Central memory CD8-positive, alpha-beta T cell (primary cell): ENCODE data around the gene SLC24A3.

Source experiments
- ATAC-seq: fragments of 150-1000 bp; cut with Tn5 transposase; replicated peaks from 2 replicates; pipeline ENCODE4 v1.10.0; 2022; ENCODE audit warnings: mild to moderate bottlenecking, moderate FRiP score, moderate number of reproducible peaks; ENCODE audit not compliant: poor library complexity, severe bottlenecking; ENCODE audit errors: extremely low read depth
- DNase-seq, 2 donors: peaks; one replicate each; pipeline ENCODE4 v3.0.0; 2021; ENCODE audit warnings: low spot score in 2 of 2
- H3K27ac Mint-ChIP-seq: one replicate; pipeline ENCODE4 v1.8.0; 2022; ENCODE audit warnings: low read depth, mild to moderate bottlenecking, moderate library complexity, mixed read lengths
- H3K27me3 Mint-ChIP-seq: one replicate; pipeline ENCODE4 v1.8.0; 2022; ENCODE audit warnings: mixed read lengths
- H3K36me3 Mint-ChIP-seq: one replicate; pipeline ENCODE4 v1.8.0; 2022; ENCODE audit warnings: mild to moderate bottlenecking, moderate library complexity, mixed read lengths; ENCODE audit not compliant: insufficient read depth
- H3K4me1 Mint-ChIP-seq: one replicate; pipeline ENCODE4 v1.8.0; 2022; ENCODE audit warnings: mixed read lengths
- H3K4me3 Mint-ChIP-seq: one replicate; pipeline ENCODE4 v1.8.0; 2022; ENCODE audit warnings: mild to moderate bottlenecking, moderate library complexity, mixed read lengths
- H3K9me3 Mint-ChIP-seq: one replicate; pipeline ENCODE4 v1.8.0; 2022; ENCODE audit warnings: mixed read lengths

Gene SLC24A3

DNA sequence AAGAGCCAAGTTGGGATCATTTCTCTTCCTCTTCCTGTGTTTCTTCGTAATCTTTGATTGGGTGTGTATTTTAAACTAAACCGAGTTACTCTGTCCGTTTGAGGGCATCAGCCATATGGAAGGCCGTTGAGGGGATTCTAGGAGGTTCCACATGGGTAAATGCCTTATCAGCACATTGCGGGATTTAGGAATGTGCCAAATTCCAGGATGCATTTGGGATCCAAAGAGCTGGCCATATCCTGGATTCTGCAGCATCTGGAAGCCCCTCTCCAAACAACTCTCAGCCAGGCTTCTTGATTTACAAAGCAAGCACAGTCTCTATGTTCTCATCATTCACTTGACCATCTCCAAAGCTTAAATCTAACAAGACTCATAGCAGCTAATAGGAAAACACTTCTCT, 478.0 kb downstream of the SLC24A3 start:
- no peak overlapping the region for H3K27ac Mint-ChIP-seq
- H3K27me3 Mint-ChIP-seq, result peaks cover 36% of the 10 kb centered on the region
- no peaks in the 10 kb centered on the region for H3K36me3 Mint-ChIP-seq

DNA sequence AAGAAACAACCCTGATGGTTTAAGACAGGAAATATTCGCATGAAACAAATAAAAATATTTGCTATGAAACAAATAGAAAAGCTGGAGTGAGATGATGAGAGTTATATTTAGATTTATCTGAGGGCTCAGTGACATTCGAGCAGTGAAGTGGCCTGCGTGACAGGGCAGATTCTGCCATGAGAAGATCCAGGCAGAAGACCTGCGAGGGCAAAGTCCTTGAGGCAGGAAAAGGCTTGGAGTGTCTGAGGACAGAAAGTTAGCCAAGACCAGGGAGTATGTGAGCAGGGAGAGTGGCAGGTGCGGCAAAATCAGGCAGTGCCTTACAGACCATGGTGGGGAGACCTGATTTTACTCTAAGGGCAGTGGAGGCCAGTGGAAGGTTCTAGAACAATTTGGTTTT, 478.7 kb downstream of the SLC24A3 start:
- H3K27ac Mint-ChIP-seq, result no peak overlapping the region
- no peak for DNase-seq
- H3K27me3 Mint-ChIP-seq, result peaks cover 33% of the 10 kb centered on the region
- H3K9me3 Mint-ChIP-seq, result no peaks in the 10 kb centered on the region
- no peaks in the 10 kb centered on the region for H3K36me3 Mint-ChIP-seq
- no peak for ATAC-seq
- no peaks in the 10 kb centered on the region for H3K4me1 Mint-ChIP-seq
- H3K4me3 Mint-ChIP-seq, result no peak overlapping the region

More for the DNA sequence above, 478.0 kb downstream of the SLC24A3 start:
- H3K4me3 Mint-ChIP-seq, result no peak overlapping the region
- no peaks in the 10 kb centered on the region for H3K9me3 Mint-ChIP-seq
- ATAC-seq, result no peak
- DNase-seq, result no peak
- no peaks in the 10 kb centered on the region for H3K4me1 Mint-ChIP-seq

DNA sequence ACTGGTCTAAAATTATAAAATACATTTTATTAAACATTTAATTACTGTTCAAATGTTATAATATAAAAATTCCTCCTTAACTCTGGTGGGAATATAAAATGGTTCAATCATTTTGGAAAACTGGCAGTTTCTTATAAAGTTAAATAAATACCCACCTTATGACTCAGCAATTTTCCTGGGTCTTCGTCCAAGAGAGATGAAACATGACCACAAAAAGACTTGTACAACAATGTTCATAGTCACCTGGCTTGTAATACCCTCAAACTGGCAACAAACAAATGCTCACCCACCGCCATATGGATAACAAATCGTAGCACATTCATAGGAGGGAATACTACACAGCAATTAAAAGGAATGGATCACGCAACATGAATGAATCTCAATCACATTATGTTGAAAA, 479.7 kb downstream of the SLC24A3 start:
- ATAC-seq (no peak), DNase-seq (no peak)
- H3K4me1 Mint-ChIP-seq, result no peaks in the 10 kb centered on the region
- H3K4me3 Mint-ChIP-seq, result no peak overlapping the region
- no peaks in the 10 kb centered on the region for H3K9me3 Mint-ChIP-seq
- H3K27me3 Mint-ChIP-seq, result peaks cover 33% of the 10 kb centered on the region
- no peaks in the 10 kb centered on the region for H3K36me3 Mint-ChIP-seq
- no peak overlapping the region for H3K27ac Mint-ChIP-seq

DNA sequence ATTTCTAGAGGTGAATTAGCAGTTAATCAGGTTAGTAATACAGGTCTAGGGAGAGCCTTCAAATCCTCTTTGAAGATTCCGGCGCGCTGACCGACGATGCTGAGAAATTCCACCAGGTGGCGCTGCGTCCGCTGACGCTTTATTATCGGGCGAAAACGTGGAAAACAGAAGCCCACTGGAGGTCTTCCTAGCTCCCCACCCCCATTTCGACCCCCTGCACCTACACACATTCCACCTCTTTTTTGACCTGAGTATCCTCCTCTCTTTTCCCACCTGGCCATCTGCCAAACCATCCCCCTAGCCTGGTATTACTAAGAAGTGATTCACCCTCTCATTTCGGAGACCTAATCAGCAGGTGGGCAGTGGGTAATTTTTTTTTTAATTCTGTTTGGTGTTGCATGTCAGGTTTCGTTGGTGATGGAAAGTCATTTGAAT, 480.3 kb downstream of the SLC24A3 start:
- H3K36me3 Mint-ChIP-seq, result no peaks in the 10 kb centered on the region
- H3K27ac Mint-ChIP-seq, result no peak overlapping the region
- no peak overlapping the region for H3K4me3 Mint-ChIP-seq
- no peak for DNase-seq
- ATAC-seq, result no peak
- no peaks in the 10 kb centered on the region for H3K9me3 Mint-ChIP-seq
- H3K27me3 Mint-ChIP-seq, result peaks cover 33% of the 10 kb centered on the region
- H3K4me1 Mint-ChIP-seq, result no peaks in the 10 kb centered on the region

DNA sequence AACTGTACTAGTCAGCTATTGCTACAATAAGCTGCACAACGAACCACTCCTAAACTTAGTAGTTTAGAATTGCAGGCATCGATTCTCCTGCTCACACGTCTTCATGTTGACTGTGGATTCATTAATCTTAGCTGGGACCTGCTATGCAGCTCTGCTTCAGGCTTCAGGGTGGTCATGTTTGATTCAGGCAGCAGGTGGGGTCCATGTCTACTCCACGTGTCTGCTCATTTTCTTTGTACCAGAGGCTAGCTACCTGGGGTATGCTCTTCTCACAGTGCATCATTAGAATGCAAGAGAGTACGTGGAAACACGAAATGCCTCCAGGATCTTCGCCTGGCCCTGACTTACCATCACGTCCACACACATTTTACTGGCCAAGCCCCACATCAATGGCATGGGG, 481.1 kb downstream of the SLC24A3 start:
- H3K4me3 Mint-ChIP-seq, result no peak overlapping the region
- no peaks in the 10 kb centered on the region for H3K36me3 Mint-ChIP-seq
- H3K9me3 Mint-ChIP-seq, result no peaks in the 10 kb centered on the region
- ATAC-seq (no peak), DNase-seq (no peak)
- H3K4me1 Mint-ChIP-seq, result no peaks in the 10 kb centered on the region
- peaks cover 33% of the 10 kb centered on the region for H3K27me3 Mint-ChIP-seq
- H3K27ac Mint-ChIP-seq, result no peak overlapping the region

DNA sequence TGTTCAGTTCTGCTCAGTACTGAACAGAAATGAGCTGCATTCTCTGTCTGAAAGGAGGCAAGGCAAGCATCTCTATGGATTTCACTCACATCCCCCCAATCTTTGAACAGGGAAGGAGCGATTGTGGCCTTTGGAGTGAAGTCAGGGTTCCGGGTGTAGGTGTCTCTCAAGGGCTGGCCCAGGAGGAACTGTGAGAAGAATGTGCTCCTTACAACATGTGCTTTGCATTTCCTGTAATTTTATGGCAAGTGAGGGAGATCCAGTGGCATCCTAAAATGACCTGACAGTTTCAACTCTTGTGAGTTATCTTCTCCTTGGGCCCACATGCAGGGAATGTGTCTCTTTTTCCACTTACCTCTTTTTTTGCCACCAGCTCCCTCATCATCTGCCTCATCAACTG, 482.6 kb downstream of the SLC24A3 start:
- H3K9me3 Mint-ChIP-seq, result no peaks in the 10 kb centered on the region
- H3K27me3 Mint-ChIP-seq, result peaks cover 32% of the 10 kb centered on the region
- ATAC-seq (no peak), DNase-seq (no peak)
- no peak overlapping the region for H3K27ac Mint-ChIP-seq
- no peaks in the 10 kb centered on the region for H3K4me1 Mint-ChIP-seq
- no peaks in the 10 kb centered on the region for H3K36me3 Mint-ChIP-seq
- H3K4me3 Mint-ChIP-seq, result no peak overlapping the region

DNA sequence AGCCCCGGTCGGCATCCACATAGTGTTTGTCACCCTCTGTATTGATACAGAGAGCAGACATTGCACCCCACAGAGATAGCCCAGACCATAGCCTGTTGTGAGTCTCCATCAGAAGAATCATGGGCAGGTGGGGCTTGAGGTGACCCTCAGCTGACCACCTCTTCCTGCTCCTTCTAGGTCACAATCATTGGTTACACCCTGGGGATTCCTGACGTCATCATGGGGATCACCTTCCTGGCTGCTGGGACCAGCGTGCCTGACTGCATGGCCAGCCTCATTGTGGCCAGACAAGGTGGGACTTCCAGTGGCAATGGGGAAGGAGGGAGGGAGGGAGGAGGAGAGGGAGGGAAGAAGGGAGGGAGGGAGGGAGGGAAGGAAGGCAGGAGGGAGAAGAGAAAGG, 484.2 kb downstream of the SLC24A3 start:
- no peak overlapping the region for H3K4me3 Mint-ChIP-seq
- no peaks in the 10 kb centered on the region for H3K9me3 Mint-ChIP-seq

DNA sequence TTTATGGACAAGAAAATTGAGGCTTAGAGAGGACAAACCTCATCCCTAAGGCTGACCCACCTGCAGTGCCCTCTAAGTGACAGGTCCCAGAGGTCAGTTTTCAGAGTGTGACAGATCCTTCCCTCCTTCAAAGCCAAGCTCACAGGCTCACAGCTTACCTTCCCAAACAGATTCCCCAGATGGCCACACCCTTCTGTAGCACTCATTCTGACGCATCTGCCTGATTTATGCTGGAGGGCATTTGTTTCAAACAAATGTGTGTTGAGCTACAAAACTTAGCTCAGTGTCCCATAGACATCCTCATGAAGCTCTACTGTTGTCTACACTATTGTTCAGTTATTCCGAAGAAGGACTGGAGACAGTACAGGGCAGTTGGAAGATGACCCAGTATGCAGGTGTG, 485.0 kb downstream of the SLC24A3 start:
- DNase-seq (no peak), ATAC-seq (no peak)
- Mint-ChIP-seq H3K4me1 (no peaks in the 10 kb centered on the region), H3K9me3 (peaks cover 4% of the 10 kb centered on the region), H3K36me3 (no peaks in the 10 kb centered on the region), H3K27me3 (peaks cover 9% of the 10 kb centered on the region), H3K4me3 (no peak overlapping the region), H3K27ac (no peak overlapping the region)

More for the DNA sequence above, 484.2 kb downstream of the SLC24A3 start:
- H3K4me1 Mint-ChIP-seq, result no peaks in the 10 kb centered on the region
- no peak overlapping the region for H3K27ac Mint-ChIP-seq
- peaks cover 17% of the 10 kb centered on the region for H3K27me3 Mint-ChIP-seq
- no peaks in the 10 kb centered on the region for H3K36me3 Mint-ChIP-seq
- DNase-seq (no peak), ATAC-seq (no peak)

DNA sequence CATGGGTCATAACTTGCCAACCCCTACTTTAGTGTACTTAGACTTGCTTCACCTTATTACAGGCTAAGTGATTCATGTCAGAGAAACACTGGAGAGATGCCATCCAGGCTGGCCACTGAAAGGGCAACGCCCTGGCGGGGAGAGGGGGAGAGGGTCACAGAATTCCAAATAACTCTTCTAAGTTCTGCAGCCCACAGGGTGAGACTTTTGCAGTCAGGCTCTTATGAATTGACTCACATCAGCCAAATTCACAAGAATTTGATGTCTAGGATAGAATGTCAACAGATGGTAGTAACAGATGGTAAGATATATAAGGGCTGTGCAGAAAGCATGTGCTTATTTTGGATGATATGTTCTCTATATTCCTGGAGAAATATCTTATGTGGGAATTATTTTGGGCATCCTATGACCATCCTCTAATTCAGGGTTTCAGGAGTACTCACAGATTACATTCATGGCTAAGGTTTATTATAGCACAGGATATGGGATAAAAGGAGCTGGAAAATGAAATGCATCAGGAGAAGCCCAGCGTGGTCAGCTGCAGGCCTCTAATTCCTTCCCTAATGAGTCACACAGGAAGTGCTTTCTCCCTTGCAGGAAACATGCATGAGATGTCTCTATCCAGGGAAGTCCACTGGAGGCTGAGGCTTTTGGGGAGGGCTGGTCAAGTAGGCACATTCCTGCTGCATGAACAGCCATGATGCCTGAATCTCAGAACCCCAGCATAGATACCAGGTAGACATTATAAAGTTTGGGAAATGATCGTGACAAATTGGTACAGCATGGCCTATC, 486.9 kb downstream of the SLC24A3 start:
- H3K4me1 Mint-ChIP-seq, result no peaks in the 10 kb centered on the region
- no peak overlapping the region for H3K4me3 Mint-ChIP-seq
- peaks cover 4% of the 10 kb centered on the region for H3K9me3 Mint-ChIP-seq
- H3K36me3 Mint-ChIP-seq, result no peaks in the 10 kb centered on the region
- no peaks in the 10 kb centered on the region for H3K27me3 Mint-ChIP-seq
- DNase-seq (no peak), ATAC-seq (no peak)
- no peak overlapping the region for H3K27ac Mint-ChIP-seq

DNA sequence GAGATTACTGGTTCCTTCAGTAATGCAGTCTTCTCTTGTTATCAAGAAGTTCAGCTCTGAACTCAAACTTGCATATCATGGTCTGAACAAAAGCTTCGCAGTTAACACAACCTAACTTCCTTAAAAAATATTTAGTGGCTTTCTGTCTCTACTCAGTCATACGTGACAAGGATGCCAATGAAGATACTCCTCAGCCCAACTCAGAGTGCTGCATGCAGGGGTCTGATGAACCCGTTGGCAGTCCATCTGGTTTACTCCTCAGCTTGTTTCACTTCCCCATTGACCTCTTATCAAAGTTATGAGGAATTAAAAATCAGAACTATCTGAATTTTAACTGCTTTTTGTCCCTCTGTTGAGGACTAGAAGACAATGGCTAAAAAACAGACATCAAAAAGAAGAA, 489.0 kb downstream of the SLC24A3 start:
- ATAC-seq, result no peak
- no peak overlapping the region for H3K27ac Mint-ChIP-seq

DNA sequence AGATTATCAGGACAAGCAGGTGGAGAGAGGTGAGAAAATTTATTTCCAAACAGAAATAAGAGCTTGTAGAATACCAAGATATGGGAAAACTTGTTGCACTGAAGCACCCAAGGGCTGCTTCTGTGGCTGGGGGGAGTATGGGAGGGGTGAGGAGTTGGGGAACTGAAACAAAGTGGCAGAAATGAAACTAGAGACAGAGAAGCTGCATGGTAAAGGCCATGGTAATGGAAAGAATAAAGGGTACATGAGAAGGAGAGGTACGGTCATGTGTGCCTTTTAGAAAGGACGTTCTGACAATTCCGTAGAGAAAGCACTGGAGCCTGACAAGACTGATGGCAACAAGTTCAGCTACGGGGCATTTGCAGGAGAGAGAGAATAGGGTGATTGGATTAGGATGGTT, 494.0 kb downstream of the SLC24A3 start:
- Mint-ChIP-seq H3K36me3 (no peaks in the 10 kb centered on the region), H3K27me3 (no peaks in the 10 kb centered on the region), H3K4me3 (no peak overlapping the region), H3K27ac (no peak overlapping the region), H3K9me3 (peaks cover 4% of the 10 kb centered on the region), H3K4me1 (no peaks in the 10 kb centered on the region)
- ATAC-seq (no peak), DNase-seq (no peak)

More for the DNA sequence above, 489.0 kb downstream of the SLC24A3 start:
- H3K4me1 Mint-ChIP-seq, result no peaks in the 10 kb centered on the region
- no peaks in the 10 kb centered on the region for H3K36me3 Mint-ChIP-seq
- no peaks in the 10 kb centered on the region for H3K27me3 Mint-ChIP-seq
- no peak for DNase-seq
- H3K4me3 Mint-ChIP-seq, result no peak overlapping the region
- H3K9me3 Mint-ChIP-seq, result peaks cover 4% of the 10 kb centered on the region

DNA sequence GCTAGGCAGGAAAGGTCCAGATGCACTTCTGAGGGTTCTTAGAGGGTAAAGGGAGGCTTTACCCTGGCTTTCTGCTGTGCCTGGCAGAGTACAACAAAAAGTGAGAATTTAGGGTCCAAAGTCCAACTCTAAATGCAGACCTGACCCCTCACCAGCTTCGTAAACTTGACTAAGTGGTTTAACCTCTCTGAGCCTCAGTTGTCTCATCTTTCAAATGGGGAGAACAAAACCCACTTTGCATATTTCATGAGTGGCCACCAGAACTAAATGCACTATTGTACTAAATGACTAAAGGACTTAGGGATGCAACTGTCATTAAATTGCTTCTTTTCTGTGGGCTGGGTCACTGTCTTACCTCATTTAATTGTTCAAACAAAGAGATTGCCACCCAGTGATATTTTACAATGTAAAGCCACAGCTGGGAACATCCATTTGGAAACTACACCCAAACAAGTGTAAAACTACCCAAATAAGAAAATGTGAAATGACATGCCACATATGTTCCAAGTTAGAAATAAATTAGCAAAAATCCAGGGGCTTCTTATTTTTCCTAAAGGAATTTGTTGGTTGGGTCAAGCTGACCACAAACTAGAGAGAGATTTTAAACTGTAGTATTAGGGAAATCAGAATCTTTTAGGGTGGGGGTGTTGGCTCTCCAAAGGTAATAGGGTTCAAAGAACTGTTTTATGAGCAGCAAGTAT, 497.3 kb downstream of the SLC24A3 start:
- Mint-ChIP-seq H3K27ac (no peak overlapping the region), H3K4me3 (no peak overlapping the region), H3K9me3 (no peaks in the 10 kb centered on the region), H3K36me3 (no peaks in the 10 kb centered on the region), H3K27me3 (peaks cover 13% of the 10 kb centered on the region), H3K4me1 (no peaks in the 10 kb centered on the region)
- ATAC-seq (no peak), DNase-seq (no peak)
